NCI-H1105 treated with DMSO at 0.1 percent for 48 hours (cell line): Measurements from ENCODE around the gene PRKAA1.

Source experiments
- DNase-seq: peaks from one replicate; lab custom pipeline; 2025; lab: John Stamatoyannopoulos, UW

The PRKAA1 gene

GRCh38 chr5:40780199-40780598 is 18.0 kb downstream of the PRKAA1 start:
- no peak for DNase-seq

GRCh38 chr5:40779561-40779960 is 18.6 kb downstream of the PRKAA1 start:
- DNase-seq: no peak

GRCh38 chr5:40778133-40778532 is 20.0 kb downstream of the PRKAA1 start:
- no peak for DNase-seq

- no peak for DNase-seq
Measured at GRCh38 chr5:40776658-40776977, 21.6 kb downstream of the PRKAA1 start.

- DNase-seq: no peak
Measured at GRCh38 chr5:40775846-40776657, 22.1 kb downstream of the PRKAA1 start.

GRCh38 chr5:40775085-40775845 is 22.9 kb downstream of the PRKAA1 start:
- no peak for DNase-seq

GRCh38 chr5:40774623-40775022 is 23.6 kb downstream of the PRKAA1 start:
- DNase-seq: no peak

- no peak for DNase-seq
Measured at GRCh38 chr5:40770764-40771163, 27.4 kb downstream of the PRKAA1 start.

GRCh38 chr5:40762705-40763104 is 35.5 kb downstream of the PRKAA1 start:
- DNase-seq: no peak

- no peak for DNase-seq
Measured at GRCh38 chr5:40757400-40757799, 40.8 kb downstream of the PRKAA1 start.

- DNase-seq: peak; percentile 95
Measured at GRCh38 chr5:40755407-40756365, 42.5 kb downstream of the PRKAA1 start, which contains the start of gene TTC33. Gene TTC33 (minus strand): TSS chr5:40755961. CDS start chr5:40747018, 8,943 bp downstream.

- peak; percentile 75 for DNase-seq
Measured at GRCh38 chr5:40755093-40755406, 43.1 kb downstream of the PRKAA1 start.

- DNase-seq: no peak
Measured at GRCh38 chr5:40754381-40755092, 43.6 kb downstream of the PRKAA1 start.

- no peak for DNase-seq
Measured at GRCh38 chr5:40746703-40747102, 51.5 kb downstream of the PRKAA1 start.

GRCh38 chr5:40743771-40744170 is 54.4 kb downstream of the PRKAA1 start:
- DNase-seq: no peak

GRCh38 chr5:40738502-40738901 is 59.7 kb downstream of the PRKAA1 start:
- DNase-seq: no peak

- peak; percentile 23 for DNase-seq
Measured at GRCh38 chr5:40736103-40736875, 61.9 kb downstream of the PRKAA1 start.

- DNase-seq: no peak
Measured at GRCh38 chr5:40735609-40736008, 62.6 kb downstream of the PRKAA1 start.

GRCh38 chr5:40734986-40735385 is 63.2 kb downstream of the PRKAA1 start:
- no peak for DNase-seq

GRCh38 chr5:40733879-40734563 is 64.2 kb downstream of the PRKAA1 start:
- no peak for DNase-seq
